ENCODE results near the gene HOXC6. TPM values are rescaled to one million over a fixed set of nuclear protein-coding genes. Genes with fewer than 3 reads are reported as not detected.

HOXC6 gene
- total and polyA plus RNA-seq, 11 donors: 0.04 to 0.40 (median 0.08) TPM; not detected in 8

GRCh38 chr12:54047964-54048303 is 19.7 kb downstream of the HOXC6 start:
- no peak for DNase-seq
- Histone ChIP-seq H3K4me3 (no peak overlapping the region), H3K4me1 (peaks cover 0 to 16% (median 2%) of the 10 kb centered on the region in 12 donors), H3K9me3 (no peaks in the 10 kb centered on the region), H3K27me3 (peaks cover 62 to 99% (median 93%) of the 10 kb centered on the region in 9 donors), H3K36me3 (no peaks in the 10 kb centered on the region), H3K27ac (no peak overlapping the region)
- TF ChIP-seq, protein P1, sequence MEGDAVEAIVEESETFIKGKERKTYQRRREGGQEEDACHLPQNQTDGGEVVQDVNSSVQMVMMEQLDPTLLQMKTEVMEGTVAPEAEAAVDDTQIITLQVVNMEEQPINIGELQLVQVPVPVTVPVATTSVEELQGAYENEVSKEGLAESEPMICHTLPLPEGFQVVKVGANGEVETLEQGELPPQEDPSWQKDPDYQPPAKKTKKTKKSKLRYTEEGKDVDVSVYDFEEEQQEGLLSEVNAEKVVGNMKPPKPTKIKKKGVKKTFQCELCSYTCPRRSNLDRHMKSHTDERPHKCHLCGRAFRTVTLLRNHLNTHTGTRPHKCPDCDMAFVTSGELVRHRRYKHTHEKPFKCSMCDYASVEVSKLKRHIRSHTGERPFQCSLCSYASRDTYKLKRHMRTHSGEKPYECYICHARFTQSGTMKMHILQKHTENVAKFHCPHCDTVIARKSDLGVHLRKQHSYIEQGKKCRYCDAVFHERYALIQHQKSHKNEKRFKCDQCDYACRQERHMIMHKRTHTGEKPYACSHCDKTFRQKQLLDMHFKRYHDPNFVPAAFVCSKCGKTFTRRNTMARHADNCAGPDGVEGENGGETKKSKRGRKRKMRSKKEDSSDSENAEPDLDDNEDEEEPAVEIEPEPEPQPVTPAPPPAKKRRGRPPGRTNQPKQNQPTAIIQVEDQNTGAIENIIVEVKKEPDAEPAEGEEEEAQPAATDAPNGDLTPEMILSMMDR (IDR thresholded peaks at IDR 0.05): no peak
- no peak for TF ChIP-seq POLR2A (IDR thresholded peaks at IDR 0.05)
- intact Hi-C loops (cut with DNase I): no loop called here
- WGBS, 4 donors: 11 to 24% (median 16%) methylated on average over 8 of the region's 8 CpGs
- no peak for ATAC-seq

DNA sequence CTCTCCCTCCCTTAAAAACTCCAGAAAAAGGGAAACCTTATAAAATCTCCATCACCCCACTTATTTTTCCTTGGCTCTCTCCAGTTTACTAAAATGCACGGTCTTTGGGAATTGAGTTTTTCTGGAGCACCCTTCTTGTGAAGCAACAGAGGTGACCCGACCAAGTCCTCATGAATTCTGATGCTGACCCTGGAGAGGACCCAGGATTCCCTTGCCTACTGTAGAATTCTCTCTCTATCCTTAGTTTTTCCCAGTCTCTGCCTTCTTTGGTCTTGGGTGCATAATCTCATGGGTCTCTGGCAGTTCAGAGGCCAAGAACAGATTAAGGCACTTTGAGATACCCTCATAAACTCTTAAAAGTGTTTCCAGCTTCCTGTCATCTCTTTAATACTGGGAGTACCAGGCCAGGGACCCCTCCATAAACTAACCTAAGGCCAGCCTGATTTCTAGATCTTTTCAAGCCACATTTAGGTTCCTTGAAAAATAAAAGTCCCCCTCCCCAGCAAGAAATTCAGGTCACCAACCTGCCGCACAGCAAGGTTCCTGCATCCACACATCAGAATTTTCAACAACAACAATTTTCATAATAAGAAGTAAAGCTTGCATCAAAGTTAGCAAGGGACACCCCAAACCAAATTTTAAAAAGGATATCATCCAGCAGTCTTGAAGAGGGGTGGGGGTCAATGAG is 20.3 kb downstream of the HOXC6 start:
- Histone ChIP-seq H3K4me1 (peaks cover 0 to 22% (median 4%) of the 10 kb centered on the region in 12 donors), H3K4me3 (no peak overlapping the region), H3K36me3 (no peaks in the 10 kb centered on the region), H3K27ac (no peak overlapping the region), H3K9me3 (no peaks in the 10 kb centered on the region), H3K27me3 (peaks cover 63 to 99% (median 95%) of the 10 kb centered on the region in 9 donors)
- 17 to 33% (median 21%) methylated on average over 3 of the region's 3 CpGs for WGBS, 4 donors
- ATAC-seq (no peak), DNase-seq (no peak)
- intact Hi-C loops (cut with DNase I): no loop called here
- TF ChIP-seq, protein P1 (IDR thresholded peaks at IDR 0.05): no peak
- TF ChIP-seq POLR2A (IDR thresholded peaks at IDR 0.05): no peak

GRCh38 chr12:54049108-54049507 is 20.9 kb downstream of the HOXC6 start:
- no peak overlapping the region for H3K27ac ChIP-seq
- 16 to 29% (median 19%) methylated on average over 6 of the region's 6 CpGs for WGBS, 4 donors
- ATAC-seq (no peak), DNase-seq (no peak)
- no peaks in the 10 kb centered on the region for H3K9me3 ChIP-seq
- H3K27me3 ChIP-seq: peaks cover 63 to 99% (median 98%) of the 10 kb centered on the region in 9 donors
- intact Hi-C loops (cut with DNase I): no loop called here
- H3K36me3 ChIP-seq: no peaks in the 10 kb centered on the region
- H3K4me1 ChIP-seq: peaks cover 0 to 22% (median 4%) of the 10 kb centered on the region in 12 donors
- no peak overlapping the region for H3K4me3 ChIP-seq
- TF ChIP-seq, protein P1 (IDR thresholded peaks at IDR 0.05): no peak
- no peak for TF ChIP-seq POLR2A (IDR thresholded peaks at IDR 0.05)

DNA sequence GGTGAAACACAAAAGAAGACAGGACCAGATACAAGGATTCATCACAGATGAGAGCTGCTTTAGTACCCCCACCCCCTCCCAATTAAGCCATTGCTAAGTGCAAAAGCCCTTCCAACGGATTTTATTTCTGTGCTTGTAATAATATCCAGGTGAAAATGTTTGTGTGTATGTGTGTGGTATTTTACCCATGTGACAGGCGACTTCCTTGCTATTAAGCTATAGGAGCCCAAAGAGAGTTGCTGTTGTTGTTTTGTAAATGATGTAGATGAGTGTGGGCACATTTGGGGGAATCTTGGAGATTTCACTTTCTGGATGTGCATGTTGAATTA is 22.2 kb downstream of the HOXC6 start:
- peaks cover 63 to 99% (median 96%) of the 10 kb centered on the region in 9 donors for H3K27me3 ChIP-seq

More for the DNA sequence above, 22.2 kb downstream of the HOXC6 start:
- DNase-seq (no peak), ATAC-seq (no peak)
- TF ChIP-seq, protein P1 (IDR thresholded peaks at IDR 0.05): no peak
- no peak for TF ChIP-seq POLR2A (IDR thresholded peaks at IDR 0.05)
- no peaks in the 10 kb centered on the region for H3K9me3 ChIP-seq
- no peaks in the 10 kb centered on the region for H3K36me3 ChIP-seq
- peaks cover 0 to 22% (median 4%) of the 10 kb centered on the region in 12 donors for H3K4me1 ChIP-seq
- H3K4me3 ChIP-seq: no peak overlapping the region
- H3K27ac ChIP-seq: no peak overlapping the region
- intact Hi-C loops (cut with DNase I): no loop called here
- WGBS, 4 donors: 7 to 21% (median 10%) methylated on average over 2 of the region's 2 CpGs

Data from heart left ventricle (tissue), 16 donors.